SKM-1 treated with dmso at 0.1 percent for 144 hours (cell line): ENCODE data around the gene ZBTB48.

Experiments used
- DNase-seq: peaks from one replicate; lab custom pipeline; 2025; ENCODE audit not compliant: unreplicated experiment; lab: John Stamatoyannopoulos, UW

Gene ZBTB48

GRCh38 chr1:6603915-6604558 lies 24.2 kb downstream of the ZBTB48 start:
- DNase-seq = no peak

- DNase-seq = no peak
Measured at GRCh38 chr1:6612641-6613360, 33.0 kb downstream of the ZBTB48 start.

- peak; percentile 96 for DNase-seq
Measured at GRCh38 chr1:6613361-6614018, 33.7 kb downstream of the ZBTB48 start, which contains the start of gene PHF13. PHF13 (plus strand) TSS chr1:6613731; CDS start chr1:6614067, 336 bp downstream.

- DNase-seq = no peak
Measured at GRCh38 chr1:6614019-6614928, 34.5 kb downstream of the ZBTB48 start.

DNA sequence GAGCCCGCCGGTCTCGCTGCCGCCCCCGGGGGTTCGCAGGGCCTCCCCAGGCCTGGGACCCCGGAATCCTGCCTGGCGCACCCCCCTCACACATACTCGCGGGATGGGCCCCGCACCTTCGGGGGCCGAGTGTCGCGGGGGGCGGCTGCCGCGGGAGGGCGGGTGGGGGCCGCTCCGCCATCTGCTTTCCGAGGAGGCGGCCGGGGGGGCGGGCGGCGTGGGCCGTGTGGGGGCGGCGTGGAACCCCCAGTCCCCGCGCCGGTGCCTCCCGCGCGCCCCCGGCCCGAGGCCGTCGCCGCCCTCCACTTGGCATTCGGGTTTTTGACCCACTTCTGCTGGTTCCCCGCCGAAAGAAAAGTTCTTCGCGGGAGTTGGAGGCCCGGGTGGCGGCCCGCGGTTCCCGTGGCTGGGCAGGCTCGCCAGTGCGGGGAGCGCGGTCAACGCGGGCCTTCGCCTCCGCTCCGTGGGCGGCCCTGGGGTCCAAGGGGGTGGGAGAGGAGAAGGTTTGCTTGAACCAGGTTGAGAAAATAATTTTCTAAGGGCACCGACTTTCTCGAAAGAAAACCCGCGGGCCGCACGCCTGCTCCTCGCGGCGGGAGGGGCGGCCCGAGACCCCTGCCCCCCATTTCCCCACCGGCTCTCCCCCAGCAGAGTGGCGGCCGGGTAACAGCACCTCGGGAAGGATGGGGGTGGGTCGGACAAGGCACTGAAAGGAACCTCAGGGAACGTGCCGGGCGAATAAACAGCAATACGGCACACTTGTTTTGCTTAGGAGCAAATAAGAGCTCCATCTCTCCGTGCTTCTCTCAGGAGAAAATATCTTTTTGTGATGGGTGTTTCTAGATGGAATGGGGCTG lies 35.4 kb downstream of the ZBTB48 start:
- DNase-seq = no peak

DNA sequence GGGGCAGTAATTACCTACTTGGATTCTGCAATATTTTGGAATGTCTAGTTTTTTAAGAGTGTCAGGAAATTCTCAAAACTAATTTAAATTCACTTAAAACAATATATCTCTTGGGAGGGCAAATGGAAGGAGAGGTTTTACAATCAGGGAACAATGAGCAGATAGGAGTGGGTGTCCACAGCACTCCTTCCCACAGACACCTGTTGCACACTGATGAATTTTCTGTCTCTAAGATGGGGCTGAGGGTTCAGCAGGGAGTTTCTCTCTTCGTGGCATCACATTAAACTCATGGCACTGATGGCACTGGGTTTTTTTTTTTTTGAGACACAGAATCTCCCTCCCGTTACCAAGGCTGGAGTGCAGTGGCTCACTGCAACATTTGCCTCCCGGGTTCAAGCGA lies 39.3 kb downstream of the ZBTB48 start:
- no peak for DNase-seq

DNA sequence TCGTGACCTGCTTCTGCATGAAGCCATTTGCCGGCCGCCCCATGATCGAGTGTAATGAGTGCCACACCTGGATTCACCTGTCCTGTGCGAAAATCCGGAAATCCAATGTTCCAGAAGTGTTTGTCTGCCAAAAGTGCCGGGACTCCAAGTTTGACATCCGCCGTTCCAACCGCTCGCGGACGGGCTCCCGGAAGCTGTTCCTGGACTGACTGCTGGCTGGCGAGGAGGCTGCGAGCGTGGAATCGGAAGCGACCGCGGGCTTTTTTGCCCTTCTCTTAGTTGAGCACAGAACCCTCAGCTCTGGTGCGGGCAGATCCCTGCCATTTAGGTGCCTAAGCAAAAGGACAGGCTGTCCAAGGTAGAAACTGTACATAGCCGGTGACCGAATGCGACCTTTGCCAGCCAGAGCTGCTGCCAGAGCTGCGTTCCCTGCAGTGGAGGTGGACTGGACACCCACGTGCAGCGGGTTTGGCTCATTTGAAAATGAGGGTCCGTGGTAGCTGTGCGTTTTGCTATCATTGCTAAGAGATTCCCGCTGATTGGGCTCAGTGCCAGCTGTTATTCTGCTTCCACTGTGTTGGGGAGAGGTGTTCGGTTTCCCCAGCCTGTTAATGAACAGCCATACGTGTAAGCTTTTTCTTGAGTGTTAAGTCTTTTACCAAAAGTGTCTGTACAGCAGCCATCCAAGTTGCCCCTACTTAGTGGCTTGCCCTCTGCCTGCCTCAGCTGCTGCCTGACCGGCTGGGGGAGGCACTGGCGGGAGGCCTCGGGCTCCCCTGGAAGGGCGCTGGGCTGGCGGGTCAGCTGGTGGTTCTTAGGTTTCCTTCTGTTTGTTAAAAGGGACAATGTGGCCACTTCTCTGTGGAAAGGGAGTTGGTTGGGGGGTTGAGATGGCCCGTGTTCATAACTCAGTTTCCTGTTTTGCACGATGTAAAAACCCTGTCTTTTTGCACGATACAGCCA lies 41.9 kb downstream of the ZBTB48 start:
- DNase-seq = no peak

DNA sequence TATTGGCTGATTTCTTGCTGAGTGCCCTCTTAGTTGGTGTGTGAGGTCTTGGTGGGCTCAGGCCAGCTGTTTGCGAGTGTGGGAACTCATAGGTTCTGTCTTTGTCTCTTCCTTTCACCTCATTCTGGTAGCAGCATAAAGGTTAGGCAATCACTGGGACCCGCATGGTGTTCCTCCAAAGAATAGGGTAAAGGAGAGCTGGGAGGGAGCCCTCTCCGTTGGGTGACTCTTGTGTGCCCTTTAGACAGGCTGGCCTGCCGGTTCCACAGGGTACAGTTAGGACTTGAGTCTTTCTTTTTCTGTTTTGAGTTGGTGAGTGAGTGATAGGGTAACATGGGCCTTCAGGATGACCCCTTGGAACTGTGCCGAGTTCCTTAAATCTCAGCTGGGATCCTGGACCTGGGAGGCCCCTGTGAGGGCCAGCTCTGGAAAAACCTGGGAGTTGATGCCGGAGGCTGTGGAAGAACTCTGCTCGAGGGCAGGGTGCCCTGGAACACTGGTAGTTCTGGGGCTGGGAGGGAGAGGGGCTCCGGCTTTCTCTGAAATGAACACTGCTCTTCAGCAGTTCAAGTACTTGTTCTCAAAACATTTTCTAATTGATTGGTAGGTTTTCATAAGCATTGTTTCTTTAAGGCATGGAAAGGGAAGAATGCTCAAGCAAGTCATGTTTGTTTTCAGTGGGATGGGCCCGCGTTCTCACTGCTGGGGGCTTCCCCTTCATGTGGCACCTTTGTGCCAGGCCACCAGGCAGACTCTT lies 42.8 kb downstream of the ZBTB48 start:
- DNase-seq = no peak

DNA sequence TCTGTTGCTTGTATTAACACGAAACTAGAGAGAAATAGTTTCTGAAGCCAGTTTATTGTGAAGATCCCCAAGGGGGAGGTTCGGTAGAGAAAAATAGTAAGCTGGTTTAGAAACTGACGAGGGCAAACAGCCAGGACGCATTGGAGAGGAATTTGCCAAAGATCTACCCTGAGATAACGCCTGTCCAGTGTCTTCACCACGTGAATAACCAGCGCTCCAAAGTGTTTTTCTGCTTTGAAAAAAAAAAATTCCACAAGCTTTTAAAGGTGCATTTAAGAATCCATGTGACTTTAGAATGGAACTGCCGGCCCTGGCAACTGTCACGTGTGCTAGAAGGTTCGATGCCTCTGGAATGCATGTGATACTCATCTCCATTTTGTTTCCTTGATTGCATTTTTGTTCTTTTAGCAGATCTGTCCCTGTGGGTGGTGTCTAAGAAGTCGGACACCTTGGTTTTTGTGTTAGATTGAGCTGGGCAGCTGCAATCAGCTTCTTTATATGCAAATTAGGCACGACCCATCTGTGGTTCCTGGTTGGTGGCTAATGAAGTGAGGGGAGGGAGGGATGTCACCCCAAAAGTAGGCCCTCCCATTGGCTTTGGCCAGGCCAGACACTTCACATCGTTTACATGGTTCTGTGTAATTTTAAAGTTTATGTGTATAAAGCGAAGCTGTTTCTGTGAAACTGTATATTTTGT lies 43.6 kb downstream of the ZBTB48 start:
- DNase-seq = no peak

- DNase-seq = peak; percentile 58
Measured at GRCh38 chr1:6624710-6625583, 45.2 kb downstream of the ZBTB48 start, which contains the start of gene THAP3. THAP3 (plus strand) TSS chr1:6624868; CDS start chr1:6625219, 351 bp downstream.

DNA sequence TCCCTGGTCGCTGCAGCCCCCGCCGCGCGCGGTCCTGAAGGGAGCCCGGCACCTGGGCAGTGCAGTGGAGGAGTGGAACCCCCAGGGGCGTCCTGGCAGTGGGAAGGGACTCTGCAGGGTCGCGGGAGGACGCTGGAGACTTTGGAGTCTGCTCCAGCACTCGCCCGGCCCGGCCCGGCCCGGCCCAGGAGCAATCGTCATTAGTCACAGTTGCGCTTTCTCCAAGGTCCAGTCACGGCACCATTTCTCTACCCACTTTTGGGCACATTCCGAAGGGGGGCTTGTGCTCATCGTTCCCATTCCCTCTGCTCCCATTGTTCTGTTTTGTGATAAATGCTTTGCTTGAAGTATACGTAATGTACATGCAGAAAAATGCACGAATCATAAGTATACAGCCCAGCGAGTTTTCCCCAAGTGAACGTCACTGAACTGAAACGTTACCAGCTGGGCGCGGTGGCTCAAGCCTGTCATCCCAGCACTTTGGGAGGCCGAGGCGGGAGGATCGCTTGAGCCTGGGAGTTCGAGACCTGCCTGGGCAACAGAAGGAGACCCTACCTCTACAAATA lies 45.9 kb downstream of the ZBTB48 start:
- no peak for DNase-seq

DNA sequence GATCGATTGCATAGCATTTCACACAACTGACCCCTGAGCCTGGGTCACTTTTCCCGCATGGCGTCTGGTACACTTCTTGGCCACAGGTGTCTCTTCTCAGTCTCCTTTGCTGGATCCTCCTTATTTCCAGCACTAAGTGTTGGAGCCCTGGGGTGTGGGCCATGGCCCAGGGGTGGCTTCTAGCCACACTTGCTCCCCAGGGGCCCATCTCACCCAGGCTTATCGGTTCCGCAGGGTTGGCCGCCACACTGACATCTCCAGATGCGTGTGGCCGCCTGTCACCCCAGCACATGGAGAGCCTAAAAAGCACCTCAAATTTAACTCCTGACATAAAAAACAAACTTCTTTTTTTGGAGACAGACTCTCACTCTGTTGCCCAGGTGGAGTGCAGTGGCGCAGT lies 47.2 kb downstream of the ZBTB48 start:
- DNase-seq = no peak

- DNase-seq = no peak
Measured at GRCh38 chr1:6627841-6628545, 48.2 kb downstream of the ZBTB48 start.

- DNase-seq = no peak
Measured at GRCh38 chr1:6628971-6629479, 49.2 kb downstream of the ZBTB48 start.

DNA sequence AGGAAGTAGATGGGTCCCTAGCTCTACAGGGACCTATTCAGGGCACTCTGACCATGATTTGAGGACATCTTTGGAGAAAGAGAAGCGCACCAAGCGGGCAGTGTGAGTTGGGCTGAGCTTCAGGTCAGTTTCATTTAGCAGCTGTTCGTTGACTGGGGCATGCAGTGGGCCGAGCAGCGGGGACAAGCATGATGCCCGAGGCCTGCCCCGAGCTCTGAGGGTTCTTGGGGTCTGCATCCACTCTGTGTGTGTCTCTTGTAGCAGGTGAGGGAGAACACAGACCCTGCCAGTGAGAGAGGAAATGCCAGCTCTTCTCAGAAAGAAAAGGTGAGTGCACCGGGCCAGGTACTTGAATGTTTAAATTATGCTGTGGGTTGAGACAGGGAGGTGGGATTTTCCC lies 50.2 kb downstream of the ZBTB48 start:
- DNase-seq = no peak
